ENCODE measurements around the gene IRF2BPL.

GRCh38 chr14:77008541-77008940, 20.0 kb downstream of the IRF2BPL start:
- no peak for TF ChIP-seq POLR2A (IDR thresholded peaks at IDR 0.05; ENCODE audit: low read length)
- TF ChIP-seq GATA1 (IDR thresholded peaks at IDR 0.05; ENCODE audit: low read depth, low read length), result no peak

Measured in erythroblast (primary cell).